HG02938 (cell line): ENCODE data around the gene CABP7.

Source experiments
- ATAC-seq: cut with Tn5 transposase; IDR thresholded peaks from one replicate; pipeline ENCODE4 v1.9.1; 2021; ENCODE audit warnings: mild to moderate bottlenecking, moderate library complexity; ENCODE audit not compliant: unreplicated experiment

Gene CABP7

DNA sequence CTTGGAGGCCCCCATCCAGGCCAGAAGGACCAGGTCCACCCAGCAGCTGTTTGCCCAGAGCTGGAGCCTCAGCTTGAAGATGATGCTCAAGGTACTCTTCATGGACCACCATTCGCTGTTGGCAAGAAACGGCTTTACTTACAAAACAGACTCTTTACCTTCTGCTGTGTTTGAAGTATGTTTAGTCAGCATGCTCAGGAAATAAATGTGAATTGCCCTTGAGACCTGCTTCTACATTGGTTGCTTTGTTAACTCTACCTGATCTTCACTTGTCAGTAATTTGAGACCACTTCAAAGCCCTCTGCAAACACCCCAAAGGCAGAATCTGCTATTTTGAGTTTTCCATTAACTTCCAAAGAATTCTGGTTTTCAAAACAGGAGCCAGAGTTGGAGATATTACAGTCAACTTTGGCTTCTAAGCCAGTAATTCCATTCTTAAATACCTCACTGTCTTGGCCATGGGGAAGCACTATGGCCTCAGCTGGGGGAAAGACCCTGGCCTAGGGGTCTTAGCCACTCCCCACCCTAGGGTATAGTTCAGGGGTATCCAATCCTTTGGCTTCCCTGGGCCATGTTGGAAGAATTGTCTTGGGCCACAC, 50.0 kb downstream of the CABP7 start:
- no peak for ATAC-seq

DNA sequence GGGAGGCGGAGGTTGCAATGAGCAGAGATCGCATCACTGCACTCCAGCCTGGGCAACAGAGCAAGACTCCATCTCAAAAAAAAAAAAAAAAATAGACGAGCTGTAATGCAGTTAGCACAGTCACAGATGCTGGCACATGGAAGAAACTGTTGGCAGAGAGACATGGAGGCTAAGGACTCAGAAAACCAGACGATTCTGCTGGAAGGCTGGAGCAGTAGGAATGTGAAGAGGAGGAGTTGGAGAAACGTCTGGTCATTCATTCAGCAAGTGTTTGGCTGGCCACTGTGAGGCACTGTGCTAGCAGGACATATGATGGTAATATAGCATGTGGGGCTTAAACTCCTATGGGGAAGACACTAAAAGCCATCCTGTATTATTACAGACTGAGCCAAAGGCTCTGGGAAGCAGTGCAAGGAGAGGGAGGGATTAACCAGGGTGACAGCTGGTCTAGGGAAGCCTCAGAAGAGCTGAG, 52.4 kb downstream of the CABP7 start:
- no peak for ATAC-seq

DNA sequence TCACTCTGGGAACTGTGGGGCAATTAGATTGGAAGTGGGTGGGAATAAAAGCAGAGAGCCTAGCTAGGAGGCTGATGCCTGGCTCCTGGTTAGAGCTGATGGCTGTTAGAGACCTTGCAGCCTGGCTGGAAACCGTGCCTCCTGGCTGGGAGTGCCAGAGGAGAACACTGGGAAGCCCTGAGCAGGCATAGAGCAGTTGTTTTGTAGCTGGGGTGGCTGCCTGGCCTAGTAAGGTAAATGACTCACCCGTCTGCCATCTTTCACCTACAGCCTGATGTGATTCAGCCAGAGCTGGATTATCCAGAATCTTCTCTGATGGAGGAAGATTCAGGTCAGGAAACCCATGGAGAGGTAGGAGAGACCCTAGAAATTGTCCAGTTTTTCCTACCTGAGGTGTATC, 53.4 kb downstream of the CABP7 start:
- no peak for ATAC-seq

DNA sequence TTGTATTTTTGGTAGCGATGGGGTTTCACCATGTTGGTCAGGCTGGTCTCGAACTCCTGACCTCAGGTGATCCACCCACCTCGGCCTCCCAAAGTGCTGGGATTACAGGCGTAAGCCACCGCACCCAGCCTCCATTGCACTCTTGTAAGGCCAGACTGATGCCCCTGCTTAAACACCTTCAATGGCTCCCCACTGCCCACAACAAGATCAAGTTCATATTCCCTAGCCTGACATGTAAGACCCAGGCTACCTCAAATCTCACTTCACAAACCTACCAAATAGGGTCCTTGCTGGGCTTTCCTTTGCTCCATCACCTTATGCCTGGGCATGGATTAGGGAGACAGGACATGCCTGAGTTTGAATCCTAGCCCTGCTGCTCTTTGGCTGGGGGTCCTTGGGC, 60.4 kb downstream of the CABP7 start:
- no peak for ATAC-seq

DNA sequence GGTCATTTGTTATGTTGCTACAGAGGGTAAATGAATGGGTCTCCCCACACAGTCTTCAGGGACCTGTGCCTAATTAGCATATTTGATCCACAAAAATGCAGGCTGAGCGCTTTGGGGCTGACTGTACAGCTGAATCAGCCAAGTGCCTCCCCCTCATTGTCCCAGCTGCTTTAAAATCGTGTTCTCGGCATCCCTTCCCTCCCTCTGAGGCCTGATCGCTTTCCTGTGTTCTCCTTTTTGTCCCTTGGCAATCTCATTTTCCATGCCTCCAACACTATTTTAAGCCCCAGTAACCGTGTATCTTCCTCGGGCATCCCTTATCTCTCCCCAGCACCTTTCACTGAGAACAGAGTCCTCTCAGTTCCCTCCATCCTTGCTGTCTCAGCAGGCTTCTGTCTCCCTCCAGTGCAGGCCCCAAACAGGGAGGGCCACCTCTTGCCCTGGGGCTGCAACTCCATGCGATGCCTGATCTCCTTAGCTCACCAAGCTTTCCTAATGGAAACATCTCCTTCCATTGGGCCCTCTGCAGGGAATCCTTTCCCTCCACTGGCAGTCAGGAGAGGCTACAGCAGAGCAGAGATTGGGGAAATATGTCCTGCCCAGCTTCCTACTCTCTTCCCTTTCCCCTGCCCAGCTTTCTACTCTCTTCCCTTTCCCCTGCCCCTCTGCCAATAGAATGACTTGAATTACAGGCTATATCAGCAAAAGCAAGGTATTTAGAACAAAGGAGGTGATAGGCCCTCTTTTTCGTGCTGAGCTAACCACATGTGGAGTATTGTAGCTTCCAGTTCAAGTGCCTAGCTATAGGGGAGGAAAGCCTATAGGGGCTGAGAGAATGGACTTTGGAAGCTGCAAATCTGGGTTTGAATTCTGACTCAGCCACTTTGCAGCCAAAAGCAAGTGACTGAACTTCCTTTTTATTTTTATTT, 61.2 kb downstream of the CABP7 start:
- no peak for ATAC-seq
